ENCODE measurements around the gene CREB5.

CREB5 gene

GRCh38 chr7:28408105-28408959 lies 4.0 kb upstream of the CREB5 start:
- DNase-seq, result peak in 1 of 2 donors; percentile 65

- peak; percentile 99 to 100 for DNase-seq
These were observed 3.2 kb upstream of the CREB5 start for GRCh38 chr7:28408960-28409715.

GRCh38 chr7:28409716-28410627 lies 2.3 kb upstream of the CREB5 start:
- no peak for DNase-seq

- peak; percentile 75 to 79 for DNase-seq
These were observed 1.4 kb upstream of the CREB5 start for GRCh38 chr7:28410628-28411531.

- DNase-seq, result peak in 1 of 2 donors; percentile 34
These were observed 693 bp downstream of the CREB5 start for GRCh38 chr7:28413011-28413410.

GRCh38 chr7:28414453-28414852 lies 2.1 kb downstream of the CREB5 start:
- DNase-seq, result no peak

GRCh38 chr7:28417321-28417940 lies 5.1 kb downstream of the CREB5 start:
- no peak for DNase-seq

- DNase-seq, result no peak
These were observed 6.0 kb downstream of the CREB5 start for GRCh38 chr7:28418311-28418710.

GRCh38 chr7:28418966-28419365 lies 6.6 kb downstream of the CREB5 start:
- DNase-seq, result no peak

GRCh38 chr7:28419716-28420115 lies 7.4 kb downstream of the CREB5 start:
- DNase-seq, result peak; percentile 63 to 84

GRCh38 chr7:28423112-28423511 lies 10.8 kb downstream of the CREB5 start:
- DNase-seq, result no peak

- peak; percentile 44 to 65 for DNase-seq
These were observed 11.7 kb downstream of the CREB5 start for GRCh38 chr7:28423918-28424514.

GRCh38 chr7:28425496-28425895 lies 13.2 kb downstream of the CREB5 start:
- DNase-seq, result no peak

GRCh38 chr7:28427236-28427635 lies 14.9 kb downstream of the CREB5 start:
- no peak for DNase-seq

GRCh38 chr7:28430616-28431015 lies 18.3 kb downstream of the CREB5 start:
- DNase-seq, result no peak

GRCh38 chr7:28432105-28432504 lies 19.8 kb downstream of the CREB5 start:
- no peak for DNase-seq

GRCh38 chr7:28433039-28433438 lies 20.7 kb downstream of the CREB5 start:
- DNase-seq, result no peak

- DNase-seq, result peak in 1 of 2 donors; percentile 34
These were observed 21.4 kb downstream of the CREB5 start for GRCh38 chr7:28433699-28434219.

- no peak for DNase-seq
These were observed 22.2 kb downstream of the CREB5 start for GRCh38 chr7:28434510-28434909.

GRCh38 chr7:28435152-28435551 lies 22.8 kb downstream of the CREB5 start:
- no peak for DNase-seq
